GM12872 (cell line): Measurements from ENCODE around the gene EIF4A3.

ENCODE experiments used
- TF ChIP-seq, protein P1 (sequence below): IDR thresholded peaks from 3 replicates; pipeline ENCODE4 v1.5.1; 2011; ENCODE audit warnings: low read depth, mild to moderate bottlenecking, low read length, moderate library complexity; ENCODE audit not compliant: insufficient read depth

Gene EIF4A3

DNA sequence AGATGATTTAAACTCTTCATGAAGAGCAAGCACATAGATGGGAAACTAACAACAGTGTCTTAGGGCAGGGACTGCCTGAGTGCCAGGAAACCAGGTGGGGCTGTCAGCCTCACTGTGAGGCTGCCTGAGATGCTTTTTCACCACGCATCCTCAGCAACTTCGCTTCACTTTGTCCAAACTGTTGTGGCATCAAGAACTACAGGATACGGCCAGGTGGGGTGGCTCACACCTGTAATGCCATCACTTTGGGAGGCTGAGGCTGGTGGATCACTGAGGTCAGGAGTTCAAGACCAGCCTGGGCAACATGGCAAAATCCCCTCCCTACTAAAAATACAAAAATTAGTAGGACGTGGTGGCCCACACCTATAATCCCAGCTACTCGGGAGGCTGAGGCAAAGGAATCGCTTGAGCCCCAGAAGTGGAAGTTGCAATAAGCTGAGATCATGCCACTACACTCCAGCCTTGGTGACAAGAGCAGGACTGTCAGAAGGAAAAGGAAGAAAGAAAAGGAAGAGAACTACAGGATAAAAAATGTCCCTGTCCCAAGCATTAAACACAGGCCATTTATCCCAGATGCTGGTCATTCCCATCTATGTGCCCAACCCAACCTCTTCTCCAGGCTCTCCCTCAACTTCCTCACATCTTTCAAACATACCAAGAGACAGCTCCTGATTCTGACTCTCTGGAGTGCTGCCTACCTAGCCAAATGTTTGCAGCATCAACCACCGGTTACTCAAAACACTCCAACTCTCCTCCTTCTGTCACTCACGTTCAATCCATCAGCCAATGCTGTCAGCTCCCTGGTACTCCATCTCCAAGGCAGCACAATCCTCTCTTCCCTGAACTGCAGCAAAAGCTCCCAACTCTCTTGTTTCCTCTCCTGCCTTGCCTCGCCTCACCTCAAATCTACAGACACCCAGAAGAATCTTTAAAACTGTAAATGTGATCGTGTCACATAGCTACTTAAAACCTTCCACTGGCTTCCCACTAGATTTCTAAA, 1.6 kb downstream of the EIF4A3 start:
- TF ChIP-seq, protein P1, sequence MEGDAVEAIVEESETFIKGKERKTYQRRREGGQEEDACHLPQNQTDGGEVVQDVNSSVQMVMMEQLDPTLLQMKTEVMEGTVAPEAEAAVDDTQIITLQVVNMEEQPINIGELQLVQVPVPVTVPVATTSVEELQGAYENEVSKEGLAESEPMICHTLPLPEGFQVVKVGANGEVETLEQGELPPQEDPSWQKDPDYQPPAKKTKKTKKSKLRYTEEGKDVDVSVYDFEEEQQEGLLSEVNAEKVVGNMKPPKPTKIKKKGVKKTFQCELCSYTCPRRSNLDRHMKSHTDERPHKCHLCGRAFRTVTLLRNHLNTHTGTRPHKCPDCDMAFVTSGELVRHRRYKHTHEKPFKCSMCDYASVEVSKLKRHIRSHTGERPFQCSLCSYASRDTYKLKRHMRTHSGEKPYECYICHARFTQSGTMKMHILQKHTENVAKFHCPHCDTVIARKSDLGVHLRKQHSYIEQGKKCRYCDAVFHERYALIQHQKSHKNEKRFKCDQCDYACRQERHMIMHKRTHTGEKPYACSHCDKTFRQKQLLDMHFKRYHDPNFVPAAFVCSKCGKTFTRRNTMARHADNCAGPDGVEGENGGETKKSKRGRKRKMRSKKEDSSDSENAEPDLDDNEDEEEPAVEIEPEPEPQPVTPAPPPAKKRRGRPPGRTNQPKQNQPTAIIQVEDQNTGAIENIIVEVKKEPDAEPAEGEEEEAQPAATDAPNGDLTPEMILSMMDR = no peak

DNA sequence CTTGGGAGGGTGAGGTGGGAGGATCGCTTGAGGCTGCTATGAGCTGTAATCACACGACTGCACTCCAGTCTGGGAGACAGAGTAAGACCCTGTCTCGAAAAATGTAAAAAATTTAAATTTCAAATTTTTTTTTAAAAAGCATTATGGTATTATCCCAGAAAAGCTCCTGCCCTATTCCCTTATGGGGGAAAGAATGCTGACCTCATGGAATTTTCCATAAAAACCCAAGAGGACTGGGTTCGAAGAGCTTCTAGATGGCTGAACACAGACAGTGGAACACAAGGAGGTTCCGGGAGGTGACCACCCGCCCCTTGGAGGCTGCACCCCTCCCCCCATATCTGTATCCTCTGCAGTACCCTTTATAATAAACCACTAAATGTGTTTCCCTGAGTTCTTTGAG, 4.0 kb downstream of the EIF4A3 start:
- TF ChIP-seq, protein P1 = no peak

DNA sequence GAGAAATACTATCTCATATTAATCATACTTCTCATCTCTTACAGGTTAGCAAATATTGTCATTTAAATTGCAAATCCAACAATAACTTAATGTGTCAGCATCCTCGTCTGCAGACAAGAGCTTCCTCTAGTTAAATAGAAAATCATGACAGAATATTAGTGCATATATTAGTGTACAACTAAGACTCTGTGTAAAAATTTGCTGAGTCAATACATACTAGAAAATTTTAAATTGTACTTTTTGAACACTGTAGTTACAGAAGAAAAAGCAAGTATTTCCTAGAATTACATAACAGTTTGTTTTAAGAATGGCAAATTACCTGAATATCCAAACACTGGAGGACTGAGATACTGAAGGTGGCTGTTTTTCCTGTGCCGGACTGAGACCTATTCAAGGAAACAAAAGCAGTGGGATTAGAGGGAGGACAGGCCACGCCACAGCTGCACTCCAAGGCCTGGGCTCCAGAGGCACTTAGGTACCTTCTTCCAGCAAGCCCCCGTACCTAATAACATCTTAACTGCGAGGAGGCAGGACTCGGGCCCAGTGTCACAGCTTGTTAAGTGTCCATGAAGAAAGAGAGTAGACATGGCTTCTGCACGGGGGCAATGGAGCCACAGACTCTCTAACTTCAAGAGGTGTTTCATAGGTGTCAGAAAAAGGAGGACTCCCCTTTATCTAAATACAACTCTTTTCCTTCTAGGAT, 5.3 kb downstream of the EIF4A3 start:
- TF ChIP-seq, protein P1 = no peak

DNA sequence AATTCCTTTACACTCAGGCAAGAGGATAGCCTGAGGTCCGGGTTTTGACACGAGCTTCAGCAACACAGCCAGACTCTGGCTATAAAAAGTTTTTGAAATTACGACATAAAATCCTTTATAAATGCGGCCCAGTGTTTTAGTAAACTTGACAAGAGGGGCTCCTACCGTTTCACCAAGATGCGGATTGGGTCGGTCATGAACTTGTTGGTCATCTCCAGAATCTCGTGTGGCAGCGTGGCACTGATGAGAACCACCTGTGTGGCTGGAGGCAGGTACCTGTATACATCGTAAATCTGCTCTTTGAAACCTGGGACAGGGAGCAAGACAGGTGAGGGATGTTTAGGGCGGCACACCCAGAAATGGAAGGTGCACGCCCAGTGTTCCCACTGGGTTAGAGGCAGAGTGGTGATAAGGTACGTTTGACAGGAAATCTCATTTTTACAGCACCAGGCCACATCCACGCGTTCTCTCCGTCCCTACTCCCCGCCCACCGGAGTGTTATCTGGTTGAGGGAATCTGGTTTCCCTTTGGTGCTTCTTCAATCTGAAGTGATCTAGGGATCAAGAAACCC, 8.0 kb downstream of the EIF4A3 start:
- TF ChIP-seq, protein P1 = no peak

DNA sequence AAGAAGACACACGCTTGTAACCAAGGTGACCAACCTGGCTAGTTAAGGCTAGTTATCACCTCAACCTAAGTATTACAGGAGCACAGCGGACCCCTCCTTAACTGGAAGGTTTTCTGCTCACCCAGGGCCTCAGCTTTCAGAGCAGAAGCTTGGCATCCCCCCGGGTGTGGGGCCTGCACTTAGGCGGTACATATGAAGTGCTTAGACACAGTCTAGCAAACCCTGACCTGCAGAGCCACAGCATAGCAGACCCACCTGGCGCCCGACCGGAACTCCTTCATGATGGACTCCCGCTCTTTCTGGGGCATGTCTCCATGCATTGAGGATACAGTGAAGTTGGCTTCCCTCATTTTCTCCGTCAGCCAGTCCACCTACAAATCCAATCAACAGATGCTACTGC, 9.8 kb downstream of the EIF4A3 start:
- TF ChIP-seq, protein P1 = no peak

DNA sequence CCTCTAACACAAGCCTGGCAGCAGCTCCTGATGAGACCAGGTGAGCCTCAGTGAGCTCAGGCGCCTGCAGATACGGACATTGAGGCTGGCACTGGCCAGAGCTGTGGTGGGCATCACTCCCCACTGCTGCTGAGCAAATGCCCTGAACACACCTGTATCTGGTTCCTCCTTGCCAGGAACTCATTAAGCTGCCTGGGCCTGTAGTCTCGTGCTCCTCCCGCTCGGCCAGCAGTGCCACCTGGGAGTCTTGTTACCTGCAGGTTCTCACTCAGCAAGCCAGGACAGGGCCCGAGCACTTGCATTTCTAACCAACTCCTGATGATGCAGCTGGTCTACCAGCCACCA, 13.3 kb downstream of the EIF4A3 start:
- TF ChIP-seq, protein P1 = no peak

DNA sequence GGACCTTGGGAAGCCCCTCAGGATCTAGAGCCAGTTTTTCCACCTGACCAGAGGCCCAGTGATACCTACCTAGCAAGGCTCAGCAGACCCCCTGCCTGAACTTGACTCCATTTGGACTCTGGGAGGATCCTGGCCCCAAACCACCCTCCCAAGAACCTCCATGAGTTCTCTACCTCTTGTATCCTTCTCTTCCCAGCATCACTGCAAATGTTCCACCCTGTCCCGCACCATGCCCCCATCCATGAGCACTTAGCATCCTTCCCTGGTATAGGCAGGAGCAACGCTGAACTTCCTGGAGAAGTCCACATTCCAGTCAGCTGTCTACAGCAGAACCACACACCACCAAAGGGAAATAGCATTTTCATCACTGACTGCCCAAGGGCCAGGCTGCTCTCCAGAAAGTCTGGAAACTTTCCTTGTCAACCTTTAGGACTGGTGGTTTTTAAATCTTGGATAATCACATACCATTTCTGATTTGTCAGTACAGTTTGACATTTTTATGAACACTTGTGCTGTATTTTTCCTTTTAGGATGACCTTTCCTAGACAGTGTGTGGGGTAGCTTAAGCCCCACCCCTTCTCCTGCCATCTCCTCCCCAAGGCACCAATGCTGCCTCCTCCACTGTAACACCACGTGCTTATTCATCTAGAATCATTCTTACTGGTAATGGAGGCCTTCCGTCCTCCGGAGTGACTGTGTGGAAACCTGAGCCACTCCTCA, 13.9 kb downstream of the EIF4A3 start:
- TF ChIP-seq, protein P1 = no peak
